DND-41 (cell line): ENCODE measurements around the gene STARD10.

Experiments
- EZH2 ChIP-seq: IDR thresholded peaks from 3 replicates; pipeline ENCODE4 v1.6.1; 2012; ENCODE audit warnings: borderline replicate concordance, low read depth, mild to moderate bottlenecking, moderate library complexity, low read length, inconsistent platforms; ENCODE audit not compliant: severe bottlenecking
- TF ChIP-seq, protein P1 (sequence below): IDR thresholded peaks from 2 replicates; pipeline ENCODE4 v1.5.1; 2012; ENCODE audit warnings: borderline replicate concordance, low read length, moderate library complexity, mild to moderate bottlenecking; ENCODE audit not compliant: poor library complexity, severe bottlenecking; ENCODE audit errors: extremely low read depth

DNA sequence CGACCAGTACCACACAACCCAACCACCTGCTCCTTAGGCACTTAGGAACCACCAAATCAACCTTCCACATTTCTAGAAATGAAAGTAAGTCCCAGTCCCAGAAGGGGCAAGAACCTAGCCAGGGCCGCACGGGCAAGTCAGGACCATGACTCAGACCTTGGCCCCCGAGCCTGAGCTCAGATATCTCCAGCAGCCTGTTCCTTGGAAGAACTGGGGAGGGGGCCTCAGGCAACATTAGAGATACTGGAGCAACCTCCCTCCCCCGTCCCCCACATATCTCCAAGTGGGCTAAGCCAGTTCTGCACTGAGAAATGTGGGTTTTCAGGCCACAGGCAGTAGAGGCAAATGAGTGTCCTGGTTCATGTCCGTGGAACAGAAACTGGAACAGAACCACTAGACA lies 49.4 kb downstream of the STARD10 start:
- TF ChIP-seq, protein P1, sequence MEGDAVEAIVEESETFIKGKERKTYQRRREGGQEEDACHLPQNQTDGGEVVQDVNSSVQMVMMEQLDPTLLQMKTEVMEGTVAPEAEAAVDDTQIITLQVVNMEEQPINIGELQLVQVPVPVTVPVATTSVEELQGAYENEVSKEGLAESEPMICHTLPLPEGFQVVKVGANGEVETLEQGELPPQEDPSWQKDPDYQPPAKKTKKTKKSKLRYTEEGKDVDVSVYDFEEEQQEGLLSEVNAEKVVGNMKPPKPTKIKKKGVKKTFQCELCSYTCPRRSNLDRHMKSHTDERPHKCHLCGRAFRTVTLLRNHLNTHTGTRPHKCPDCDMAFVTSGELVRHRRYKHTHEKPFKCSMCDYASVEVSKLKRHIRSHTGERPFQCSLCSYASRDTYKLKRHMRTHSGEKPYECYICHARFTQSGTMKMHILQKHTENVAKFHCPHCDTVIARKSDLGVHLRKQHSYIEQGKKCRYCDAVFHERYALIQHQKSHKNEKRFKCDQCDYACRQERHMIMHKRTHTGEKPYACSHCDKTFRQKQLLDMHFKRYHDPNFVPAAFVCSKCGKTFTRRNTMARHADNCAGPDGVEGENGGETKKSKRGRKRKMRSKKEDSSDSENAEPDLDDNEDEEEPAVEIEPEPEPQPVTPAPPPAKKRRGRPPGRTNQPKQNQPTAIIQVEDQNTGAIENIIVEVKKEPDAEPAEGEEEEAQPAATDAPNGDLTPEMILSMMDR: no peak
- TF ChIP-seq EZH2: no peak
